ENCODE measurements around the gene TPD52L2. TPM values are rescaled to one million over a fixed set of nuclear protein-coding genes. Genes with fewer than 3 reads are reported as not detected.

TPD52L2 gene
- 140 and 150 TPM in 2 replicates for total RNA-seq

DNA sequence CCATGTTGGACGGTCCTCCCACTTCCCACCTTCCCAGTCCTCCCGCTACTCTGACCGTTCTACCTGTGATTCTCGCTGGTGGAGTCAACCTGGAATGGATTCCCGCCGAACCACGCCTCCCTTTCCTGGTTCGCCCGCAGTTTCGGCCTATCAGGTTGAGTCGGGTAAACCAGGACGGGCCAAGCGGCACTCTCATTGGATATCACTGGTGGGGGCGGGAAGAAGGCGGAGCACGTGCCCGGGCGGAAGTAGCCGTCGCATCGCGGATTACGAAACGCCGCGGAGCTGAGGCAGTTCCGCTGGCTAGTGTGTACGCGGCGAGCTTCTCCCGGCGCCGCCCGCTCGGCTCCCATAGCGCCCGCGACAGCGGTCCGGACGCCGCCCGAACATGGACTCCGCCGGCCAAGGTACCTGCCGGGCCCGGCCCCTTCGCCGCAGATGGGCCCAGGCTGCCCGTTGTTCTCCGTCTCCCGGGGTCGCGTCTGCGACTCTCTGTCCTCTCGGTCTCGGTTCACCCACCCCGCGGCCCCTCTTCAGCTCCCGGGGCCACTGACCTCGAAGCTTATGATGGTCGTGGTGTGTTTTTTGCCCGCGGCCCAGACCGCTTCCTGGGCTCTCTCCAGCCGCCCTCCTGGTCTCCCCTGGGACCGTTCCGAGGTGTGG, at the start of gene TPD52L2:
Gene TPD52L2, plus strand, starts transcription at position 293 of the 663 bp plus-strand sequence. Its CDS starts 96 bp downstream, at position 389.

DNA sequence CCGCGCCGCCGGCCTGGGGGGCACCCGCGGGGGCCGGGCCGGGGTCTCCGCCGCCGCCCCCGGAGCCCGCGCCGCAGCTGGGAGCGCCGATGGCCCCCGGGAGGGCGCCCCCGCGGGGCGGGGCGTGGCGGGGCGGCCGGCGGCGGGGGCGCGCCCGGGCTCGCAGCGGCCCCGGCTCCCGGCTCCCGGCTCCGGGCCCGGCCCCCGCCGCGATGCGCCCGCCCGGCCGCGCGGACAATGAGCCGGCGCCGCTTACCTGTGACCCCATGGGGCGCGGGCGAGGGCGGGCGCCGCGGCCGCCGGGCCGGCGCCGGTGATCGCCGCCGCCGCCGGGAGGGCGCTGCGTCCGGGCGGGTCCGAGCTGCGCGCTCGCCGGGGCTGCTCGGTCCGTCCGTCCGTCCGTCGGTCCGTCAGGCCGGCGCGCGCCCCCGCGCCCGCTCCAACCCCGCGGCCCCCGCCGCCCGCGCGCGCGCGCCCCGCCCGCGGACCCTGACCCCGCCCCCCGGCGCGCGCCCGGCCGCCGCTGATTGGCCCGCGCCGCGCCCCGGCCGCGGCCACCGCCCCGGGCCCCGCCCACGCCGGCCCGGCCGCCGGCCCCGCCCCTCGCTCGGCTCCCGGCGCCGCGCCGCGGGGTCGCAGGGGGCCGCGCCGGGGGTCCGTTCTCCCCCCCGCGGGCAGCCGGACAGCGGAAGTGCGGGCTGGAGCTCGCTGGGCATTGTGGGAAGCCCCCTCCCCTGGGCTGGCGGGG, 34.1 kb upstream of the TPD52L2 start, which contains the start of gene ZBTB46:
Gene ZBTB46, minus strand, starts transcription at position 424 of the 748 bp plus-strand sequence. CDS start 40,507 bp downstream, outside the sequence.

DNA sequence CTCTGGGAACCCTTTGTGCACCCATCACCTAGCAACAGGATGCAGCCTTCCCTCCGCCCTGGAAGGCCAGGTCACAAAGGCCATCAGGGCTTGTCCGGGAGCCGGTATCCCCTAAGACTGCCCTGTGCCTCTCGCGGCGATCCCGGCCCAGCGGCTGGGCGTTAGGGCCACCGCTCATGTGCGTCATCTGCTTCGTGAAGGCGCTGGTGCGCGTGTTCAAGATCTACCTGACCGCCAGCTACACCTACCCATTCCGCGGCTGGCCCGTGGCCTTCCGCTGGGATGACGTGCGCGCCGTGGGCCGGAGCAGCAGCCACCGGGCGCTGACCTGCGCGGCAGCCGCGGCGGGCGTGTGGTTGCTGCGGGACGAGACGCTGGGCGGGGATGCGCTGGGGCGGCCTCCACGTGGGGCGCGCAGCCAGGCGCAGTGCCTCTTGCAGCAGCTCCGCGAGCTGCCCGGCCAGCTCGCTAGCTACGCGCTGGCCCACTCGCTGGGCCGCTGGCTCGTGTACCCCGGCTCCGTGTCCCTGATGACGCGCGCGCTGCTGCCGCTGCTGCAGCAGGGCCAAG, 3.6 kb upstream of the TPD52L2 start, which contains the start of gene ABHD16B:
Gene ABHD16B, plus strand, starts transcription at position 134 of the 570 bp plus-strand sequence. Its CDS starts 43 bp downstream, at position 177.

GRCh38 chr20:63894358-63895201, 29.5 kb downstream of the TPD52L2 start, which contains the start of gene DNAJC5:
Gene DNAJC5, plus strand, starts transcription at chr20:63895126. Its CDS starts 33,220 bp downstream, at chr20:63928346.

Other genes starting within 250 kb of the TPD52L2 start
- 6.0 and 6.9 TPM in 2 replicates for gene GMEB2, start 238.2 kb upstream of the TPD52L2 start, total RNA-seq
- 0.43 and 0.76 TPM in 2 replicates for gene STMN3, start 211.8 kb upstream of the TPD52L2 start, total RNA-seq
- gene RTEL1, start 207.0 kb upstream of the TPD52L2 start, total RNA-seq: 4.7 and 5.6 TPM in 2 replicates
- gene TNFRSF6B, start 168.6 kb upstream of the TPD52L2 start, total RNA-seq: 1.3 and 1.8 TPM in 2 replicates
- 27.6 and 35.8 TPM in 2 replicates for gene ARFRP1, start 157.3 kb upstream of the TPD52L2 start, total RNA-seq
- 14.4 and 14.6 TPM in 2 replicates for gene ZGPAT, start 157.2 kb upstream of the TPD52L2 start, total RNA-seq
- 0.86 and 0.87 TPM in 2 replicates for gene LIME1, start 128.6 kb upstream of the TPD52L2 start, total RNA-seq
- 5.5 and 6.4 TPM in 2 replicates for gene SLC2A4RG, start 125.5 kb upstream of the TPD52L2 start, total RNA-seq
- gene ZBTB46, start 34.0 kb upstream of the TPD52L2 start, total RNA-seq: 78.5 and 87.3 TPM in 2 replicates
- gene ABHD16B, start 3.8 kb upstream of the TPD52L2 start, total RNA-seq: not detected in 2 replicates
- 79.2 and 82.8 TPM in 2 replicates for gene DNAJC5, start 29.9 kb downstream of the TPD52L2 start, total RNA-seq
- gene UCKL1, start 91.1 kb downstream of the TPD52L2 start, total RNA-seq: 31.2 and 33.3 TPM in 2 replicates
- 7.9 TPM in 2 replicates for gene ZNF512B, start 104.7 kb downstream of the TPD52L2 start, total RNA-seq
- 3.3 TPM in 2 replicates for gene SAMD10, start 114.4 kb downstream of the TPD52L2 start, total RNA-seq
- gene PRPF6, start 115.9 kb downstream of the TPD52L2 start, total RNA-seq: 65.9 and 73.3 TPM in 2 replicates
- 3.3 and 5.8 TPM in 2 replicates for gene C20orf204, start 170.9 kb downstream of the TPD52L2 start, total RNA-seq
- 17.7 and 30.9 TPM in 2 replicates for gene SOX18, start 184.4 kb downstream of the TPD52L2 start, total RNA-seq
- gene TCEA2, start 197.9 kb downstream of the TPD52L2 start, total RNA-seq: 34.2 and 34.3 TPM in 2 replicates
- gene RGS19, start 214.2 kb downstream of the TPD52L2 start, total RNA-seq: 13.8 and 14.7 TPM in 2 replicates
- gene OPRL1, start 214.8 kb downstream of the TPD52L2 start, total RNA-seq: 1.6 and 2.2 TPM in 2 replicates
- 0.17 TPM in 1 of 2 replicates, not detected in the other for gene LKAAEAR1, start 219.1 kb downstream of the TPD52L2 start, total RNA-seq
- gene NPBWR2, start 242.3 kb downstream of the TPD52L2 start, total RNA-seq: not detected in 2 replicates

Measured in dermis lymphatic vessel endothelial cell (primary cell).